MM.1S (cell line): ENCODE measurements around the gene LSM7.

Experiments used
- CTCF ChIP-seq: fragments of 300-600 bp; sonication (generic); IDR thresholded peaks from 2 replicates; pipeline ENCODE4 v1.5.1; 2016; ENCODE audit warnings: antibody characterized with exemption, low read length, mixed read lengths
- EZH2 ChIP-seq: fragments of 300-600 bp; sonication (generic); optimal IDR thresholded peaks from 2 replicates; pipeline ENCODE3; 2017; ENCODE audit warnings: low read depth, mild to moderate bottlenecking, antibody characterized with exemption, low read length, mixed read lengths

GRCh38 chr19:2338751-2339643, 10.6 kb upstream of the LSM7 start:
- TF ChIP-seq CTCF: no peak
- no peak for TF ChIP-seq EZH2
